GM19351 (cell line): Measurements from ENCODE around the gene CSPG5.

ENCODE experiments used
- ATAC-seq: cut with Tn5 transposase; IDR thresholded peaks from one replicate; pipeline ENCODE4 v1.9.1; 2021; ENCODE audit warnings: mild to moderate bottlenecking, moderate library complexity; ENCODE audit not compliant: unreplicated experiment

Gene CSPG5

DNA sequence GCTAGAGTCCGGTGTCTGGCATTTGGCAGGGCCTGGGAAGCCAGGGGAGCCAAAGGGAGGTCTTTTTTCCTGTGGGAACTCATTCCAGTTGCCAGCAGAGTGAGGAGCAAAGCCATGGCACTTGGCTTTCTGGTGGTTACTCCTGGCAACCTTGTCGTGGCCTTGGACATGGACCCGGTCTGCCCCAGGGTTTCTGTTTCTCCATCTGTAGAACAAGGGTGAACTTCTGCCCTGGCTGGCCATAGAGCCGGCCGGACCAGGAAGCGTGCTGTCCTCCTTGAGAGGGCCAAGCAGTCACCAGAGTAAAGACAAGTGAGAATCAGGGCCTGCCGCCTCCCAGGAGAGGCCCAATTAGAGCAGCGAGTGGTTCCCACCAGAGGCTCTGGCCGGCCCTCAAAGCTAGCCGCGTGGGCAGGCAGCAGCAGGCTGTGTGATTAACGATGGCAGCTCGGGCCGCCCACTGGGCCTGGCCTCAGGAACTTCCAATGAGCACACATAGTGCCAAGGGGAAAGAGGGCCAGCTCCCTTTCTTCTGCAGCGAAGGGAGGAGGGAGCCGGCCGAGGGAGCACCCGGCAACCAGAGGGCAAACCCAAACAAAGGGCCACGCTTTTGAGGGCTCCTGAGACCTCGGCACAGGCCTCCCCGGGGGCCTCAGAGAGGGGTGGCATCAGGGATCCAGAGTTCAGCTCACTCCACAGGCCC is 36.0 kb downstream of the CSPG5 start:
- ATAC-seq: no peak

DNA sequence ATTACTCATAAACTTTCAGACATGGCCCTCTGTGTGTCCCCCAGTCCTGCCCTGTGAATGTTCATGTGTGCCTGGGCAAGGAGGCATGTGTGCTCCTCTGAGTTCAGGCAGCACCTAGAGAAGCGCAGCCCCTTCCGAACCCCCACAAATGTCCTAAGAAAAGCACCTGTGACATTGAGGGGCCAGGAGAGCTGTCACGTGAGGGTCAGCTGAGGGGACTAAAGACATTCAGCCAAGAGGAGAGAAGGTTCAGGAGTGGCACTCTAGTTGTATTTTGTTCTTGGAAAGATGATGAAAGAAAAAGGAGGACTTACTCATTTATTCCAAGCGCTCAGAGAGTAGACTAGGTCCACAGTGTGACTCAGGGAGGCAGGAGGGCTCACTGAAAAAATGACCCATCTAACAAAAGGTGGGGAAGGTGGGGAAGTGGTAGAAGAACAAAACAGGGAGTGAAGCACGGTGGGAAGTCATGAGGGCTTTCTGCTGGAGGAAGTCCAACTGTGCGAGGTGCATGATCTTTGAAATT is 37.0 kb downstream of the CSPG5 start:
- ATAC-seq: no peak

DNA sequence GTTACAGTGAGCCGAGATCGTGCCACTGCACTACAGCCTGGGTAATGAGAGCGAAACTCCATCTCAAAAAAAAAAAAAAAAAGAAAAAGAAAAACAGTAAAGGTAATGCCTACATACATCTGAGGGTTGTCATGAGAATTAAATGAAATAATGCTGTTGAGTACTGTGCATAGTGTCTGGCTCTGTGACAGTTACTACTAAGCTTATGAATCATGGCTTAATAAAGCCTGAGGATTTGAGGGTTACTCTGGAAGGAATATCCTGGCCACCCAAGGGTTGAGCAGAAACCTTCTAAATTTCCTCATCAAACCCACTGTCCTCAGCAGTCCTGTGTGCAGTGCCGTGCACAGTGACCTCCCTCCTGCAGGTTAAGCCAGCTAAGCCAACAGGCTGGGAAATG is 38.4 kb downstream of the CSPG5 start:
- no peak for ATAC-seq

DNA sequence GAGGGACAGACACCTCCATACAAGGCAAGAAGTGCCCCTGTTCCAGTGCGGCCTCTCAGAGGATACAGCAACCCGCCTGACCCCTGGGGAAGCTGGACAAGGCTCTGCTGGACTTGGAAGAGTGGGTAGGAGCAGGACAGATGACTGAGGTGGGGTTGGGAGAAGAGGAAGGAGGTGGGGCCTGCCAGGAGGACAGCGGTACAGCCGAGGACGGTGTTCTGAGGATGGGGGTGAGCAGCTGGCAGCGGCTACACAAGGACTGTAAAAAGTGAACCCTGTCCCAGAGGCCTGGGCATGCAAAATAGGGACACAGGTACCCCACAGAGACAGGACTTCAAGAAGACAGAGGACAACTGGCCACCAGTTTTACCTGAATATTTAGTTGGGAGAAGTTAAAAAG is 41.7 kb downstream of the CSPG5 start:
- no peak for ATAC-seq

DNA sequence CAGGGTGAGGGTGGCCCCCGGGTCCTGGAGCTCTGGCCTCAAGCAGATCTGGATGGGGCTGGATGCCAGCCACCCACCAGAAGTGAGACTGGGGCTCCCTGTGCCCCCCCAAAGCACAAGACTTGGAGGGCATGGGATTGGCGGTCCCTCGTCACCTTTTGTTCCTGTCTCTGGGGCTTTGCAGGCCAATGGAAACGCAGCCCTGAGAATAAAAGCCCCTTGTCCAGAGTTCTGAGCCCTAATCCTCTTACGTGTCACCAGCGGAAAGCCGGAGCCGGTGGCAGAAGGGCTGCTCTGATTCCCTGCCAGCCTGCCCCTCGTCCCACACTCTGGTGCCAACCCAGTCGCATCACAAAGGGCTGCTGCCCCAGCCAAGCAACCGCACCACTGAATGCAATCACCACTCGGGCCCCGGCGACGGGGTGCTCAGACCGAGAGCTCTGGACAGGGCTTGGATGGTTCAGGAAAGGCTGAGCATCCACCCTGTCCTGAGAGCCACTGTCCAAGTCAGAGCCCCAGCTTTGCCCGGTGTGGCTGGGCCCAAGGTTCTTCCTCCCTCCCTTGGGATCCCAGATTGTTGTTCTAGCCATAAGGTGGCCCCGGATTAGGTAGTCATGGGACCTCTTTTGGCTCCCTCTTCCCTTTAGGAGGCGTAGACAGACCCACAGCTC is 42.3 kb downstream of the CSPG5 start:
- no peak for ATAC-seq

DNA sequence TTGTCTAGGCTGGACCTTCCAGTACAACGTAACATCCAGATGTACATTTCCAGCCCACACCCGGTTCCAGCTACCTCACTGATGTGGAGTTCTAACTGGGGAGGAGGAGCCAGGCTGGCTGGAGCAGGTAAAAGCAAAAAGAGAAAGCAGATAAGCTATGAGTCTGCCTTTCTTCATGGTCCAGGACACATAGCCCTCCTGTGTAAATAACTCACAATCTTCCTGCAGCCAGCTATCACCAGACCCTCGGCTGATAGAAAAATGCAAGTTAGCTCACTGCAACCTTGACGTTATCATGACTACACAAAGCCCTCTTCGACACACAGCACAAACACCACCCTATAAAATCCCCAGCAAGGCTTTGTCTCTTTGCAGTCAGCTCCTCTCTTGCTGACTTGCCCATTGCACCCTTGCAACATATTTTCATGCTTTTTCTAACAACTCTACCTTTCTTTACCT is 44.6 kb downstream of the CSPG5 start:
- ATAC-seq: no peak

DNA sequence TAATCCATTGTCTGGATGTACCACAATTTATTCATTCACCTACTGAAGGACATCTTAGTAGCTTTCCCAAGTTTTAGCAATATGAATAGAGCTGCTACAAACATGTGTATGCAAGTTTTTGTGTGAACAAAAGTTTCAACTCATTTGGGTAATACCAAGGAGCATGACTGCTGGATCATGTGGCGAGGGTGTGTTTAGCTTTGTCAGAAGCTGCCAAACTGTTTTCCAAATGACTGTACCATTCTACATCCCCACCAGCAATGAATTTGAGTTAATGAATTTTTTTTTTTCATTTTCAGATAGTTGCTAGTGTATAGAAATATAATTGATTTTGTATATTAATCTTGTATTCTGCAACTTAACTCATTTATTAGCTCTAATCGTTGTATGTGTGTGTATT is 45.2 kb downstream of the CSPG5 start:
- no peak for ATAC-seq

DNA sequence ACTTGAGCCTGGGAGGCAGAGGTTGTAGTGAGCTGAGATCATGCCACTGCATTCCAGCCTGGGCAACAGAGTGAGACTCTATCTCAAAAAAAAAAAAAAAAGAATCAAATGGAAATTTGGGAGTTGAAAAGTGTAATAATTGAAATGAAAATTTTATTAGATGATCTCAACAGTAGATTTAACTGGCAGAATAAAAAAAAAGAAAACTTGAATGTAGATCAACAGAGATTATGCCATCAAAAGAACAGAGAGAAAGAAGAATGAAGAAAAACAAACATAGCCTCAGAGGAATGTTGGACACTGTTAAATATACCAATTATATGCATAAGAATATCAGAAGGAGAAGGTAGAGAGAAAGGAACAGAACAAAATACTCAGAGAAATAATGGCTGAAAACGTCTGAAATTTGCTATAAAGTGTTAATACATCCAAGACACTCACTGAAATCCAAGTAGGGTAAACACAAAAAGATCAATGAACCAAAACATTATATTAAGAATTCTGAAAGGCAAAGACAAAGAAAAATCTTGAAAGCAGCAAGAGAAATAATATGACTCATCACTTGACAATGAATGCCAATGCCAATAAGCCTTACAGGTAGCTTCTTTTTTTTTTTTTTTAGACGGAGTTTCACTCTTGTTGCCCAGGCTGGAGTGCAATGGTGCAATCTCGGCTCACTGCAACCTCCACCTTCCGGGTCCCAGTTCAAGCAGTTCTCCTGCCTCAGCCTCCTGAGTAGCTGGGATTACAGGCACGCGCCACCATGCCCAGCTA is 50.5 kb downstream of the CSPG5 start:
- no peak for ATAC-seq

DNA sequence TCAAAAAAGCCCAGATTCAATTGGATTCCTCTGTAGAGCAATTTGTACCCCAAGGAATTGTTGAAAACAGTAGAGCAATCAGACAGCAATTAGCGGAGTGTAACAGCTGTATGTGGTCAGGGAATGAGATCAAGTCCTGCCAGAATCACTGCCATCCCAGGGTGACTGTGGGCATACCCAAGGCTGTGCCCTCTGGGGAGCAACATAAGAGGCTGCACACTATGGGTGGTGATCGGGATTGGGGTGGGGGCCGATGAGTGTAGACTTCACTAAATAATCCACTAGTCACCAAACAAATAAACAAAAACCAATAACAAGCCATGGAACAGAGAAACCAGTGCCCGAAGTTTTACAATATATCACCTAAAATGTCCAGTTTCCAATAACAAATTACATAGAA is 53.0 kb downstream of the CSPG5 start:
- ATAC-seq: no peak

DNA sequence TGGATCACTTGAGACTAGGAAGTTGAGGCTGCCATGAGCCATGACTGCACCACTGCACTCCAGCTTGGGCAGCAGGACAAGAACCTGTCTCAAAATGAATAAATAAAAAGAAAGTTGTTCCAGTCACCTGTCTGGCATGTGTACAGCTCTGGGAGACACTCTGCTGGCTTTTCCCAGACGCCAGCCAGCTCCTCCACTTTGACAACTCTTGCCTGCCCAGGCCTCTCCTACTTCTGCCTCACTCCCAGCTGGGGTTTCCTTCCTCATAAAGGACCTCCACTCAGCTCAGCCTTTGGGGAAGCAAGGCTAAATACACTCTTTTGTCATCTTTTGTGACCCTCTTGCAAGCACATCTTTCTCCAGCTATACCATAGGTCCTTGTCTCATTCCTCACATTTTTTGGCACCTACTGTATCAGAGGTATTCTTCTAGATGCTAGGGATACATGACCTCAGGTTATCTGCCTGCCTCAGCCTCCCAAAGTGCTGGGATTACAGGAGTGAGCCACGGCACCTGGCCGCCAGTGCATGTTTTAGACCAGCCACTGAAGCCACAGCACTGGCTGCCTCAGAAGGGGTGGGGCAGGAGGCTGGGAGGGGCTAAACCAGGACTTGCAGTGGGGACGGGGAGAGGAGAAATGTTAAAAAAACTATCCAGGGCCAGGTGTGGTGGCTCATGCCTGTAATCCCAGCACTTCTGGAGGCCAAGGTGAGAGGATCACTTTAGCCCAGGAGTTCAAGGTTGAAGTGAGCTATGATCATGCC is 55.2 kb downstream of the CSPG5 start:
- no peak for ATAC-seq

DNA sequence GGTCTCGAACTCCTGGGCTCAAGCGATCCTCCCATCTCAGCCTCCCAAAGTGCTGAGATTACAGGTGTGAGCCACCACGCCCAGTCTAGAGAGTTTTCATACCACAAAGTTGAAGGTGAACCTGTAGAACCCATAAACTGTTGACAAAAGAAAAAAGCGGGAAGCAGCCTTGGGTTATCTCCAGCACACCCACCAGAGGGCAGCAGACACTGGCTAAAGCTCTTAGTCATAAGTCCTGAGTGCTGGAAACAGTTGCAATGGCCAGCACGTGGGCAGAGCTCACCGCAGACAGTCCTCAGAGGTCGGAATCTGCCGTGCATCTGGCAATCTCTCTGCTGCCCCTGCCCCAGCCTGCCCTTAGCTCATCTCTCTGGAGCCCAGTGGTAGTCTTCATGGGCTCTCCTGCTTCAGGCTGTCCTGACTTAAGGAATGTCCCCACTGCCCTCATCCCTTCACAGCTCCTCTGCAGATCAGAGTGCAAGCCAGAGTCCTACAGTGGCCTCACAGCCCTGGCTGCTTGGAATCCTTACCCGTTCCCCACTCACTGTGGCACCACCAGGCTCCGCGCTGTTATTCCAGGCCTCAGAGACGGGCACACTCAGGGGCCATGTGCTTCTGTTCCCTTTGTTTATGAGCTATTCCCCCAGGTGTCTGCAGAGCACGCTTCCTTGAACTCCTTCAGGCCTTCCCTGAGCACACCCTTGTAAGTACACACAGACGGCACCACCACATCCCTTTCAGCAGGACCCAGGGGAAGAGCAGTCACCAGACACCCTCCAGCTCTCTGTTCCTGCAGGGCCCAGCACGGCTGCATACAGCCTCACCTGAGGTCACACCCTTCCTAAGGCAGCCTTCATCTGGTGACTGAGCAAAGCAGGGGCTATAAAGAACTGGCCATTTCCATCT is 56.3 kb downstream of the CSPG5 start:
- peak; percentile 55 for ATAC-seq

DNA sequence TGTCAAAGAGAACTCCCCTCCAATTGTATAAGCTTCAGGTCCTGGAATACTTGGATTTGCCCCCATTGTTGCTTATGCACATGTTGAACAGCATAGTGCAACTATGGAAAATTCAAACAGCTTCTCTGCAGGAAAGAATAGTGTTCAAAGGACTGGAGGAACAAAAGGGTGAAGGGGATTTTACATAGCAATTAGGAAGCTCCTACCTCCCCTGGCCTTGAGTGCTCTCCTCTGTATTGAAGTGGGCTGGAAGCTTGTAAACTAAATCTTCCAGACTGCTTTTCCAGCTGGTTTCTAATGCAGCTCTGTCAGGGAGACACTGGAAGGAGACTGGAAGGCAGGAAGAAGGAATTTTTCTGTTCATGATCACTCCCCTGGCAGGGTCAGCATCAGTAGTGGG is 57.9 kb downstream of the CSPG5 start:
- no peak for ATAC-seq

DNA sequence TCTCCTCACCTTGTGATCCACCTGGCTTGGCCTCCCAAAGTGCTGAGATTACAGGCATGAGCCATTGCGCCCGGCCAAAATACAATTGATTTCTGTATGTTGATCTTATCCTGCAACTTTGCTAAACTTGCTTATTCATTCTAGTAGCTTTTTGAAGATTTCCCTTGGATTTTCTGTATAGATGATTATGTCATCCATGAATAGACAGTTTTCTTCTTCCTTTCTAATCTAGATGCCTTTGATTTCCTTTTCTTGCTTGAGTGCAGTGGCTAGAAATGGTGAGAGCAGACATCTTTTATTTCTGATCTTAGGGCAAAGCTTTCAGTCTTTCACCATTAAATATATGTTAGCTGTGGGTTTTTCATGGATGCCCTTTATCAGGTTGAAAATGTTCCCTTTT is 60.7 kb downstream of the CSPG5 start:
- ATAC-seq: no peak

DNA sequence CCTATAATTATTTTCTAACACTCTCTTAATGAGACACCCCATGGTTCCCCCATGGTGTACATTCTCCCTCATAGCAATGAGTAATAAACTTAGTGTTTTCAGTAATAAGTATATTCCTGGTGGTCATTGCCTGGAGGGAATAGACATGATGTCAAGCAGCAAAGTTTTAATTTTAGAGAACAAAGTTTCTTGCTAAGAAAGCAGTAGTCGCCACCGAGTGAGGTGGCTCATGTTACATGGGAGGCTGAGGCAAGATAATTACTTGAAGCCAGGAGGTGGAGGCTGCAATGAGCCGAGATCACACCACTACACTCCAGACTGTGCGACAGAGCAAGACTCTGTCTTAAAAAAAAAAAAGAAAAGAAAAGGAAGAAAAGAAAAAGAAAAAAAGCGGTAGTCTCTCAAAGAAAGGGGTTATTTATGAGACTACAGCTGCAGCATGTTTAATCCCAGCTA is 62.8 kb downstream of the CSPG5 start:
- ATAC-seq: no peak

DNA sequence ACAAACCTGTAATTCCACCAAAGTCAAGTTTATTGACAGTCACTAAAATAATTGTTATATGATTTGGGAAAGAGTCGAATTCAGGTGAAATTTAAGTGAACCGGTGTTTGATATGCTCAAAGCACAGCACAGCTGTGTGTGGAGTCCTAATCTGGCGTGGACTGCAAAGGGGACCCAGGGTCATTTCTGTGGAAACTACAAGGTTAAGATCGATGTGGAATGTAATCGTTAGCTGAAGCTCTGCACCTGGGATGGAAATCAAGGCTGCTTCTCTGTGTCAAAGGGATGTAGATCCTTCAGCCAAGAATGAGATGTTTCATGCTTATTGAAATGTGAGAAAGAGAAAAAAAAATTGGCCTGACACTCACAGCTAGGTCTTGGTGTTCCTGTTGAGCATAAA is 63.6 kb downstream of the CSPG5 start:
- ATAC-seq: no peak

DNA sequence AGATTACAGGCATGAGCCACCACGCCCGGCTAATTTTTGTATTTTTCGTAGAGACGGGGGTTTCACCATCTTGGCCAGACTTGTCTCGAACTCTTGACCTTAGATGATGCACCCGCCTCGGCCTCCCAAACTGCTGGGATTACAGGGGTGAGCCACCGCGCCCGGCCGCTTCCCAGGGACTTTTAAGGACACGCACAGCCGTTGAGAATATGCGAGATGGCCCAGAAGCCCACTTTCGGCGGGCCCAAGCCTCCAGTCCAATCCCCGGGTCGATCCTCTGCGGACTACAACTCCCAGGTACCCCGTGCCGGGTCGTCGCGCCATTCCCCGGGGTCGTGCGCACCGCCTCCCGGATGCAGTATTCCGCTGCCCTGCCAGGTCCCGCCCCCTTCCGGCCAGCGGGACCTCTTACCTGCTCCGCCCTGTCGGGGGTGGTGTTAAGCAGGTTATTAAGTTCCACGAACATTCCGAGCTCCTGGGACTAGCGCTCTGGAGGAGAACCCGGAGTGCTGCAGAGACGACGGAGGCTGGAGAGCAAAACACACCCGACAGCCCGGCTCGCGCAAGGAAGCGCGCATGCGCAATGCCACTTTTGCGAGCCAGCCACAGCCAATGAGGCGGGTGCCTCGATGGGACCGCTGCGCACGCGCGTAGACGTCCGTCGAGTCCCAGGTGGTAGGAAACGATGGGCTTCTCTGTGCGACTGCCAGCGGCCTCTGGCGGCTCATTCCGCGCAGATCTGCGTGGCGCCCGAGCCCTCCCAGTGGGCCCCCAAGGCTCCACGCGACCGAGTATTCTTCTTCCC is 65.3 kb downstream of the CSPG5 start, which contains the start of gene ELP6:
Gene ELP6, minus strand, starts transcription at position 588 of the 805 bp plus-strand sequence. Its CDS starts 122 bp downstream, at position 466.
- peak; percentile 94 for ATAC-seq

DNA sequence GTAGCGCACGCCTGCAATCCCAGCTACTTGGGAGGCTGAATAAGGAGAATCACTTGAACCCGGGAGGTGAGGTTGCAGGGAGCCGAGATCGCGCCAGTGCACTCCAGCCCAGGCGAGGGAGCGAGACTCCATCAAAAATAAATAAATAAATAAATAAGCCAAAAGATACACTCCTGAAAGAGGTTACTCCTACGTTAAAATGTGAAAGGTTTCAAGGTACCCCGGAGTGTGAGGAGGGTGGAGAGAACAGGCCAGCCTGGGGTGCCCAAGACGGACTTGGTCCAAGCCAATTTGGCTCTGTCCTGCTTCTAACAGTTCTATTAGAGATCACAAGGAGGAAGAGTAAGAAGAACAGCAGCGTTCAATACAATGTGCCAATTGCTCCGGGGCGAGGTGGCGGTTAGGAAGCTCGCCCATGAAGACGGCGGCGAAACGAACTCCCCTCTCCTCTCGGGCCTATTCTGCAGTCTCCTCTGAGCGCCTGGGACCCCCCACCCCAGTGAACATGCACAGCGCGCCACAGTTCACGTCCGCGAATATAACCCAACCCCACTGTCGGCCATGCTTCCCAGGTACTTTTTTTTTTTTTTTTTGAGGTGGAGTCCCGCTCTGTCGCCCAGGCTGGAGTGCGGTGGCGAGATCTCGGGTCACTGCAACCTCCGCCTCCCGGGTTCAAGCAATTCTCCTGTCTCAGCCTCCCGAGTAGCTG is 66.1 kb downstream of the CSPG5 start:
- no peak for ATAC-seq
